HepG2 (cell line): ENCODE measurements around the gene ZNF225. TPM values are rescaled to one million over a fixed set of nuclear protein-coding genes. Genes with fewer than 3 reads are reported as not detected.

Experiments
- FOXM1 ChIP-seq: sonication (generic); formaldehyde crosslinking; IDR thresholded peaks from 2 replicates; pipeline ENCODE4 v1.5.0; 2020; ENCODE audit warnings: missing genetic modification reagents
- MTA3 ChIP-seq: sonication (generic); formaldehyde crosslinking; IDR thresholded peaks from 2 replicates; pipeline ENCODE4 v1.4.0; 2020; ENCODE audit warnings: missing genetic modification reagents
- MTF2 ChIP-seq: sonication (generic); formaldehyde crosslinking; IDR thresholded peaks from 2 replicates; pipeline ENCODE4 v1.5.0; 2020; ENCODE audit warnings: missing genetic modification reagents, borderline replicate concordance
- MYNN ChIP-seq: sonication (generic); formaldehyde crosslinking; IDR thresholded peaks from 2 replicates; pipeline ENCODE4 v1.4.0; 2020; ENCODE audit warnings: mild to moderate bottlenecking, low read depth, missing genetic modification reagents
- NFRKB ChIP-seq: fragments of 450-650 bp; IDR thresholded peaks from 2 replicates; pipeline ENCODE4 v1.6.1; 2017
- NR3C1 ChIP-seq: sonication (generic); formaldehyde crosslinking; IDR thresholded peaks from 2 replicates; pipeline ENCODE4 v1.4.0; 2020; ENCODE audit warnings: missing genetic modification reagents
- RNF2 ChIP-seq: fragments of 450-650 bp; conservative IDR thresholded peaks from 2 replicates; pipeline ENCODE4 v1.6.1; 2016; ENCODE audit warnings: low read depth
- ZFP36L2 ChIP-seq: sonication (generic); formaldehyde crosslinking; IDR thresholded peaks from 2 replicates; pipeline ENCODE4 v1.4.0; 2020; ENCODE audit warnings: missing genetic modification reagents
- ZNF335 ChIP-seq: sonication (generic); formaldehyde crosslinking; IDR thresholded peaks from 2 replicates; pipeline ENCODE4 v1.4.0; 2020; ENCODE audit warnings: missing genetic modification reagents
- ZNF570 ChIP-seq: sonication (generic); formaldehyde crosslinking; IDR thresholded peaks from 2 replicates; pipeline ENCODE4 v1.4.0; 2020; ENCODE audit warnings: mild to moderate bottlenecking, missing genetic modification reagents, borderline replicate concordance
- polyA plus RNA-seq, 8 experiments: library from polyadenylated mRNA; depleted of rRNA in 3 of 8; stranded (reverse) in 7 of 8; unstranded in 1 of 8; fragments of >200 nt; fragmentation: Illumina TruSeq in 4 of 8; extraction: Trizol in 4 of 8; gene quantifications; 2 replicates each; pipeline versions ENCODE4 v1.2.1 to v1.2.3, GENCODE V29; 2011 to 2016; ENCODE audit warnings: low read depth in 4 of 8, missing spikeins in 1 of 8, mixed read lengths in 1 of 8; ENCODE audit not compliant: insufficient read depth in 1 of 8
- total RNA-seq, 5 experiments: library from RNA; depleted of rRNA; stranded (reverse); fragments of >200 nt; fragmentation: Illumina TruSeq; extraction: Trizol; gene quantifications; 2 replicates each; pipeline ENCODE4 v1.2.3, GENCODE V29; 2016; ENCODE audit warnings: low read depth in 1 of 5
- TF ChIP-seq, protein P1 (sequence below): sonication (generic); formaldehyde crosslinking; IDR thresholded peaks from 2 replicates; pipeline ENCODE4 v1.9.0; 2021; ENCODE audit warnings: mild to moderate bottlenecking, missing genetic modification reagents
- TF ChIP-seq, protein P2 (sequence below): sonication (generic); formaldehyde crosslinking; IDR thresholded peaks from 2 replicates; pipeline ENCODE4 v1.4.0; 2020; ENCODE audit warnings: missing genetic modification reagents
- TF ChIP-seq, protein P3 (sequence below): sonication (generic); formaldehyde crosslinking; IDR thresholded peaks from 2 replicates; pipeline ENCODE4 v1.4.0; 2020; ENCODE audit warnings: missing genetic modification reagents, borderline replicate concordance
- TF ChIP-seq, protein P4 (sequence below): sonication (generic); formaldehyde crosslinking; IDR thresholded peaks from 2 replicates; pipeline ENCODE4 v1.5.1; 2020; ENCODE audit warnings: missing genetic modification reagents, mild to moderate bottlenecking, borderline replicate concordance

The ZNF225 gene
- total and polyA plus RNA-seq, 2 of the 13 experiments (the other 11 are each of a cell fraction or from before 2014, with no cell fraction given) = 0.87 to 3.3 TPM

DNA sequence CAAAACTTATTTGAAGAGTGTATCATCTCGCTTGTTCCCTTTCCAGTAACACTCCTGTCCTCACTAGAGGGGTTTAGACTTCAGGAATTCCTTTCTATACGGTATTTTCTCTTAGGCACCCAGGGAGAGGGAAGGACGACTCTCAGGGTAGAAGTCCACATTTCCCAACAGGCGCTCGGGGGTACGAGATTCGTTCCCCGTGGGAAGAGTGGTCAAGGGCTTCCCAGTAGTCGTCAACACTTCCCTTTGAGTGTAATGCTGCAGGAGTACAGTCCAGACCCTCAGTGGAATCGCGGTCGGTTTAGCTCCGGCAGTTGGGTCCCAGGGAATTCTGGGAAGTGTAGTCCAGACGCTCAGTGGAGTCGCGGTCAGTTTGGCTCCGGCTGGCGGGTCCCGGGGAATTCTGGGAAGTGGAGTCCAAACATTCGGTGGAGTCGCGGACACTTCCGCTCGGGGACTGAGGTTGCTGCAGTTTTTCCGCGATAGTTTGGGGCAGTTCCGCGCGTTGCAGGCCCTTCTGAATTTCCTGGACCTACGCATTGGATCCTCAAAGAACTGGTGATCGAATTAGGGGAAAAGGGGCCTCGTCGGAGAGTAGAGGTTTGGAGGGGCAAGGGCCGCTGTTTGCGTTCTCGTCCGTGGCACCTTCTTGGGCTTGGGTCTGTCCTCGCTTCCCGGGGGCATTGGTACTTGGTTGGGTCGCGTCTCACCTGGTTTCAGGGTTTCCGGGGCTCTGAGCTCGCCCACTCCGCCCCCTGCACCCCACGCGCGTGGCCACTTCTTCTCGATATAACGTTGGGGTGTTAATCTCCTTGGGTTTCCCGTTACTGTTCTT lies 19.1 kb upstream of the ZNF225 start, which contains the start of gene ZNF224 (continued):
- TF ChIP-seq NR3C1 (no peak), MTF2 (CRISPR knock-in tag) (no peak), NFRKB (no peak), RNF2 (no peak), ZNF335 (peak; percentile 82), MTA3 (CRISPR knock-in tag) (no peak), FOXM1 (no peak), ZFP36L2 (CRISPR knock-in tag) (no peak), ZNF570 (CRISPR knock-in tag) (no peak), MYNN (CRISPR knock-in tag) (no peak)
- TF ChIP-seq, protein P1, sequence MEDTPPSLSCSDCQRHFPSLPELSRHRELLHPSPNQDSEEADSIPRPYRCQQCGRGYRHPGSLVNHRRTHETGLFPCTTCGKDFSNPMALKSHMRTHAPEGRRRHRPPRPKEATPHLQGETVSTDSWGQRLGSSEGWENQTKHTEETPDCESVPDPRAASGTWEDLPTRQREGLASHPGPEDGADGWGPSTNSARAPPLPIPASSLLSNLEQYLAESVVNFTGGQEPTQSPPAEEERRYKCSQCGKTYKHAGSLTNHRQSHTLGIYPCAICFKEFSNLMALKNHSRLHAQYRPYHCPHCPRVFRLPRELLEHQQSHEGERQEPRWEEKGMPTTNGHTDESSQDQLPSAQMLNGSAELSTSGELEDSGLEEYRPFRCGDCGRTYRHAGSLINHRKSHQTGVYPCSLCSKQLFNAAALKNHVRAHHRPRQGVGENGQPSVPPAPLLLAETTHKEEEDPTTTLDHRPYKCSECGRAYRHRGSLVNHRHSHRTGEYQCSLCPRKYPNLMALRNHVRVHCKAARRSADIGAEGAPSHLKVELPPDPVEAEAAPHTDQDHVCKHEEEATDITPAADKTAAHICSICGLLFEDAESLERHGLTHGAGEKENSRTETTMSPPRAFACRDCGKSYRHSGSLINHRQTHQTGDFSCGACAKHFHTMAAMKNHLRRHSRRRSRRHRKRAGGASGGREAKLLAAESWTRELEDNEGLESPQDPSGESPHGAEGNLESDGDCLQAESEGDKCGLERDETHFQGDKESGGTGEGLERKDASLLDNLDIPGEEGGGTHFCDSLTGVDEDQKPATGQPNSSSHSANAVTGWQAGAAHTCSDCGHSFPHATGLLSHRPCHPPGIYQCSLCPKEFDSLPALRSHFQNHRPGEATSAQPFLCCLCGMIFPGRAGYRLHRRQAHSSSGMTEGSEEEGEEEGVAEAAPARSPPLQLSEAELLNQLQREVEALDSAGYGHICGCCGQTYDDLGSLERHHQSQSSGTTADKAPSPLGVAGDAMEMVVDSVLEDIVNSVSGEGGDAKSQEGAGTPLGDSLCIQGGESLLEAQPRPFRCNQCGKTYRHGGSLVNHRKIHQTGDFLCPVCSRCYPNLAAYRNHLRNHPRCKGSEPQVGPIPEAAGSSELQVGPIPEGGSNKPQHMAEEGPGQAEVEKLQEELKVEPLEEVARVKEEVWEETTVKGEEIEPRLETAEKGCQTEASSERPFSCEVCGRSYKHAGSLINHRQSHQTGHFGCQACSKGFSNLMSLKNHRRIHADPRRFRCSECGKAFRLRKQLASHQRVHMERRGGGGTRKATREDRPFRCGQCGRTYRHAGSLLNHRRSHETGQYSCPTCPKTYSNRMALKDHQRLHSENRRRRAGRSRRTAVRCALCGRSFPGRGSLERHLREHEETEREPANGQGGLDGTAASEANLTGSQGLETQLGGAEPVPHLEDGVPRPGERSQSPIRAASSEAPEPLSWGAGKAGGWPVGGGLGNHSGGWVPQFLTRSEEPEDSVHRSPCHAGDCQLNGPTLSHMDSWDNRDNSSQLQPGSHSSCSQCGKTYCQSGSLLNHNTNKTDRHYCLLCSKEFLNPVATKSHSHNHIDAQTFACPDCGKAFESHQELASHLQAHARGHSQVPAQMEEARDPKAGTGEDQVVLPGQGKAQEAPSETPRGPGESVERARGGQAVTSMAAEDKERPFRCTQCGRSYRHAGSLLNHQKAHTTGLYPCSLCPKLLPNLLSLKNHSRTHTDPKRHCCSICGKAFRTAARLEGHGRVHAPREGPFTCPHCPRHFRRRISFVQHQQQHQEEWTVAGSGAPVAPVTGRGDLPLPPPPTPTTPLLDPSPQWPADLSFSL = no peak
- TF ChIP-seq, protein P2, sequence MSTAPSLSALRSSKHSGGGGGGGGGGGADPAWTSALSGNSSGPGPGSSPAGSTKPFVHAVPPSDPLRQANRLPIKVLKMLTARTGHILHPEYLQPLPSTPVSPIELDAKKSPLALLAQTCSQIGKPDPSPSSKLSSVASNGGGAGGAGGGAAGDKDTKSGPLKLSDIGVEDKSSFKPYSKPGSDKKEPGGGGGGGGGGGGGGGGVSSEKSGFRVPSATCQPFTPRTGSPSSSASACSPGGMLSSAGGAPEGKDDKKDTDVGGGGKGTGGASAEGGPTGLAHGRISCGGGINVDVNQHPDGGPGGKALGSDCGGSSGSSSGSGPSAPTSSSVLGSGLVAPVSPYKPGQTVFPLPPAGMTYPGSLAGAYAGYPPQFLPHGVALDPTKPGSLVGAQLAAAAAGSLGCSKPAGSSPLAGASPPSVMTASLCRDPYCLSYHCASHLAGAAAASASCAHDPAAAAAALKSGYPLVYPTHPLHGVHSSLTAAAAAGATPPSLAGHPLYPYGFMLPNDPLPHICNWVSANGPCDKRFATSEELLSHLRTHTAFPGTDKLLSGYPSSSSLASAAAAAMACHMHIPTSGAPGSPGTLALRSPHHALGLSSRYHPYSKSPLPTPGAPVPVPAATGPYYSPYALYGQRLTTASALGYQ (CRISPR knock-in tag) = no peak
- TF ChIP-seq, protein P3, sequence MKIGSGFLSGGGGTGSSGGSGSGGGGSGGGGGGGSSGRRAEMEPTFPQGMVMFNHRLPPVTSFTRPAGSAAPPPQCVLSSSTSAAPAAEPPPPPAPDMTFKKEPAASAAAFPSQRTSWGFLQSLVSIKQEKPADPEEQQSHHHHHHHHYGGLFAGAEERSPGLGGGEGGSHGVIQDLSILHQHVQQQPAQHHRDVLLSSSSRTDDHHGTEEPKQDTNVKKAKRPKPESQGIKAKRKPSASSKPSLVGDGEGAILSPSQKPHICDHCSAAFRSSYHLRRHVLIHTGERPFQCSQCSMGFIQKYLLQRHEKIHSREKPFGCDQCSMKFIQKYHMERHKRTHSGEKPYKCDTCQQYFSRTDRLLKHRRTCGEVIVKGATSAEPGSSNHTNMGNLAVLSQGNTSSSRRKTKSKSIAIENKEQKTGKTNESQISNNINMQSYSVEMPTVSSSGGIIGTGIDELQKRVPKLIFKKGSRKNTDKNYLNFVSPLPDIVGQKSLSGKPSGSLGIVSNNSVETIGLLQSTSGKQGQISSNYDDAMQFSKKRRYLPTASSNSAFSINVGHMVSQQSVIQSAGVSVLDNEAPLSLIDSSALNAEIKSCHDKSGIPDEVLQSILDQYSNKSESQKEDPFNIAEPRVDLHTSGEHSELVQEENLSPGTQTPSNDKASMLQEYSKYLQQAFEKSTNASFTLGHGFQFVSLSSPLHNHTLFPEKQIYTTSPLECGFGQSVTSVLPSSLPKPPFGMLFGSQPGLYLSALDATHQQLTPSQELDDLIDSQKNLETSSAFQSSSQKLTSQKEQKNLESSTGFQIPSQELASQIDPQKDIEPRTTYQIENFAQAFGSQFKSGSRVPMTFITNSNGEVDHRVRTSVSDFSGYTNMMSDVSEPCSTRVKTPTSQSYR = no peak
- TF ChIP-seq, protein P4, sequence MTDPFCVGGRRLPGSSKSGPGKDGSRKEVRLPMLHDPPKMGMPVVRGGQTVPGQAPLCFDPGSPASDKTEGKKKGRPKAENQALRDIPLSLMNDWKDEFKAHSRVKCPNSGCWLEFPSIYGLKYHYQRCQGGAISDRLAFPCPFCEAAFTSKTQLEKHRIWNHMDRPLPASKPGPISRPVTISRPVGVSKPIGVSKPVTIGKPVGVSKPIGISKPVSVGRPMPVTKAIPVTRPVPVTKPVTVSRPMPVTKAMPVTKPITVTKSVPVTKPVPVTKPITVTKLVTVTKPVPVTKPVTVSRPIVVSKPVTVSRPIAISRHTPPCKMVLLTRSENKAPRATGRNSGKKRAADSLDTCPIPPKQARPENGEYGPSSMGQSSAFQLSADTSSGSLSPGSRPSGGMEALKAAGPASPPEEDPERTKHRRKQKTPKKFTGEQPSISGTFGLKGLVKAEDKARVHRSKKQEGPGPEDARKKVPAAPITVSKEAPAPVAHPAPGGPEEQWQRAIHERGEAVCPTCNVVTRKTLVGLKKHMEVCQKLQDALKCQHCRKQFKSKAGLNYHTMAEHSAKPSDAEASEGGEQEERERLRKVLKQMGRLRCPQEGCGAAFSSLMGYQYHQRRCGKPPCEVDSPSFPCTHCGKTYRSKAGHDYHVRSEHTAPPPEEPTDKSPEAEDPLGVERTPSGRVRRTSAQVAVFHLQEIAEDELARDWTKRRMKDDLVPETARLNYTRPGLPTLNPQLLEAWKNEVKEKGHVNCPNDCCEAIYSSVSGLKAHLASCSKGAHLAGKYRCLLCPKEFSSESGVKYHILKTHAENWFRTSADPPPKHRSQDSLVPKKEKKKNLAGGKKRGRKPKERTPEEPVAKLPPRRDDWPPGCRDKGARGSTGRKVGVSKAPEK (CRISPR knock-in tag) = no peak
